SK-N-SH treated with all-trans-retinoic acid at 6 μM for 48 hours (cell line): ENCODE results near the gene TRABD2A.

Source experiments
- ATAC-seq: fragments of 200-7000 bp; cut with Tn5 transposase; 3 replicates; pipeline ENCODE4 v1.9.1; 2020; ENCODE audit warnings: mild to moderate bottlenecking, moderate library complexity
- ARNTL ChIP-seq: fragments of 450-650 bp; formaldehyde crosslinking; IDR thresholded peaks from 2 replicates; pipeline ENCODE4 v1.5.0; 2020; ENCODE audit warnings: low read depth, mild to moderate bottlenecking, moderate library complexity, borderline replicate concordance
- BACH2 ChIP-seq: fragments of 250-450 bp; sonication (Bioruptor Pico); IDR thresholded peaks from 2 replicates; pipeline ENCODE4 v1.9.0; 2021; ENCODE audit warnings: mild to moderate bottlenecking, borderline replicate concordance
- CREB5 ChIP-seq: fragments of 250-450 bp; sonication (Bioruptor Pico); IDR thresholded peaks from 2 replicates; pipeline ENCODE4 v1.5.1; 2020; ENCODE audit warnings: low read depth, mild to moderate bottlenecking, moderate library complexity
- CSDC2 ChIP-seq: fragments of 250-450 bp; sonication (Bioruptor Pico); IDR thresholded peaks from 2 replicates; pipeline ENCODE4 v1.5.0; 2020; ENCODE audit warnings: mild to moderate bottlenecking, moderate library complexity
- CSRNP3 ChIP-seq: fragments of 250-450 bp; sonication (Bioruptor Pico); IDR thresholded peaks from 2 replicates; pipeline ENCODE4 v1.5.1; 2021; ENCODE audit warnings: mild to moderate bottlenecking, moderate library complexity
- ESRRG ChIP-seq: fragments of 250-450 bp; sonication (Bioruptor Pico); IDR thresholded peaks from 2 replicates; pipeline ENCODE4 v1.6.1; 2021; ENCODE audit warnings: mild to moderate bottlenecking
- GLIS3 ChIP-seq: fragments of 250-450 bp; sonication (Bioruptor Pico); IDR thresholded peaks from 2 replicates; pipeline ENCODE4 v1.5.0; 2020; ENCODE audit warnings: mild to moderate bottlenecking, moderate library complexity
- ISL1 ChIP-seq: fragments of 250-450 bp; sonication (Bioruptor Pico); IDR thresholded peaks from 2 replicates; pipeline ENCODE4 v2.1.2; 2022; ENCODE audit warnings: mild to moderate bottlenecking, moderate library complexity
- OSR1 ChIP-seq: fragments of 250-450 bp; sonication (Bioruptor Pico); IDR thresholded peaks from 2 replicates; pipeline ENCODE4 v1.8.0; 2022; ENCODE audit warnings: moderate library complexity, mild to moderate bottlenecking, inconsistent platforms
- PATZ1 ChIP-seq: fragments of 250-450 bp; sonication (Bioruptor Pico); IDR thresholded peaks from 2 replicates; pipeline ENCODE4 v1.8.0; 2020; ENCODE audit warnings: mild to moderate bottlenecking, moderate library complexity, borderline replicate concordance
- POU6F1 ChIP-seq: fragments of 250-450 bp; sonication (Bioruptor Pico); IDR thresholded peaks from 2 replicates; pipeline ENCODE4 v1.8.0; 2021; ENCODE audit warnings: low read depth, mild to moderate bottlenecking, moderate library complexity, borderline replicate concordance
- PPARA ChIP-seq: fragments of 250-450 bp; sonication (Bioruptor Pico); IDR thresholded peaks from 2 replicates; pipeline ENCODE4 v1.5.0; 2020; ENCODE audit warnings: mild to moderate bottlenecking, borderline replicate concordance
- RARB ChIP-seq: fragments of 250-450 bp; sonication (Bioruptor Pico); IDR thresholded peaks from 2 replicates; pipeline ENCODE4 v1.8.0; 2021; ENCODE audit warnings: mild to moderate bottlenecking, moderate library complexity
- SNAI2 ChIP-seq: fragments of 250-450 bp; sonication (Bioruptor Pico); IDR thresholded peaks from 2 replicates; pipeline ENCODE4 v1.5.0; 2020; ENCODE audit warnings: mild to moderate bottlenecking, moderate library complexity
- TCF4 ChIP-seq: fragments of 250-450 bp; sonication (Bioruptor Pico); IDR thresholded peaks from 2 replicates; pipeline ENCODE4 v1.8.0; 2021; ENCODE audit warnings: mild to moderate bottlenecking, moderate library complexity, borderline replicate concordance
- TOX ChIP-seq: fragments of 250-450 bp; sonication (Bioruptor Pico); IDR thresholded peaks from 2 replicates; pipeline ENCODE4 v1.8.0; 2021; ENCODE audit warnings: mild to moderate bottlenecking, moderate library complexity, borderline replicate concordance
- TSHZ2 ChIP-seq: fragments of 250-450 bp; sonication (Bioruptor Pico); IDR thresholded peaks from 2 replicates; pipeline ENCODE4 v1.5.0; 2020; ENCODE audit warnings: mild to moderate bottlenecking, moderate library complexity
- ZC3H10 ChIP-seq: fragments of 250-450 bp; sonication (Bioruptor Pico); IDR thresholded peaks from 2 replicates; pipeline ENCODE4 v1.5.1; 2021; ENCODE audit warnings: mild to moderate bottlenecking, moderate library complexity
- ZFP3 ChIP-seq: fragments of 250-450 bp; sonication (Bioruptor Pico); IDR thresholded peaks from 2 replicates; pipeline ENCODE4 v1.5.0; 2020; ENCODE audit warnings: mild to moderate bottlenecking, moderate library complexity
- ZFP30 ChIP-seq: fragments of 450-650 bp; formaldehyde crosslinking; IDR thresholded peaks from 2 replicates; pipeline ENCODE4 v1.5.0; 2022; ENCODE audit warnings: mild to moderate bottlenecking, moderate library complexity
- ZNF565 ChIP-seq: fragments of 450-650 bp; formaldehyde crosslinking; conservative IDR thresholded peaks from 2 replicates; pipeline ENCODE4 v1.5.0; 2020; ENCODE audit warnings: low read depth, mild to moderate bottlenecking, moderate library complexity
- ZNF70 ChIP-seq: fragments of 450-650 bp; formaldehyde crosslinking; IDR thresholded peaks from 2 replicates; pipeline ENCODE4 v1.5.0; 2020; ENCODE audit warnings: mild to moderate bottlenecking, moderate library complexity
- ZNF8 ChIP-seq: fragments of 450-650 bp; formaldehyde crosslinking; IDR thresholded peaks from 2 replicates; pipeline ENCODE4 v1.5.0; 2020; ENCODE audit warnings: mild to moderate bottlenecking, moderate library complexity

TRABD2A gene

GRCh38 chr2:84901593-84902120 lies 20.8 kb upstream of the TRABD2A start:
- ATAC-seq: no peak
- TF ChIP-seq CSRNP3 (CRISPR knock-in tag) (no peak), PPARA (CRISPR knock-in tag) (no peak), ZNF565 (CRISPR knock-in tag) (no peak), ARNTL (no peak), OSR1 (no peak), TSHZ2 (no peak), ESRRG (CRISPR knock-in tag) (no peak), POU6F1 (no peak), ZFP3 (no peak), TOX (CRISPR knock-in tag) (no peak), SNAI2 (CRISPR knock-in tag) (no peak), ZNF70 (CRISPR knock-in tag) (no peak), CSDC2 (no peak), BACH2 (CRISPR knock-in tag) (no peak), TCF4 (CRISPR knock-in tag) (no peak), RARB (CRISPR knock-in tag) (no peak), ISL1 (CRISPR knock-in tag) (no peak), PATZ1 (CRISPR knock-in tag) (no peak), ZFP30 (CRISPR knock-in tag) (no peak)

GRCh38 chr2:84900971-84901370 lies 20.1 kb upstream of the TRABD2A start:
- TF ChIP-seq ZC3H10 (CRISPR knock-in tag) (no peak), TSHZ2 (no peak), ISL1 (CRISPR knock-in tag) (no peak), RARB (CRISPR knock-in tag) (no peak), TCF4 (CRISPR knock-in tag) (no peak), BACH2 (CRISPR knock-in tag) (no peak), SNAI2 (CRISPR knock-in tag) (no peak), ZNF8 (no peak), PATZ1 (CRISPR knock-in tag) (no peak), ZNF565 (CRISPR knock-in tag) (no peak), CREB5 (CRISPR knock-in tag) (no peak), GLIS3 (CRISPR knock-in tag) (no peak), ARNTL (no peak), PPARA (CRISPR knock-in tag) (no peak), CSDC2 (no peak)
- no peak for ATAC-seq
